Esophagus squamous epithelium (tissue), 4 donors: ENCODE measurements around the gene RAB44.

Experiments
- CTCF ChIP-seq, 6 experiments: fragments of 450-650 bp in 4 of 6; fragments of 200-600 bp in 2 of 6; sonication (generic) in 2 of 6; IDR thresholded peaks; one replicate each; pipeline ENCODE4 v1.5.1; 2016 to 2019; ENCODE audit warnings: antibody characterized with exemption in 6 of 6, mild to moderate bottlenecking in 4 of 6, moderate library complexity in 4 of 6
- POLR2A ChIP-seq, 4 donors: fragments of 450-650 bp; IDR thresholded peaks; one replicate each; pipeline ENCODE4 v1.6.1; 2017; ENCODE audit warnings: antibody characterized with exemption in 4 of 4, mild to moderate bottlenecking in 4 of 4, moderate library complexity in 3 of 4

GRCh38 chr6:36678488-36679042 lies 19.1 kb upstream of the RAB44 start, which contains the start of gene CDKN1A:
- TF ChIP-seq CTCF (IDR thresholded peaks at IDR 0.05) (peak in 3 of 6 experiments; percentile 9 to 41 (median 39)), POLR2A (IDR thresholded peaks at IDR 0.05) (peak in 3 of 4 donors; percentile 83 to 100 (median 99))
